ENCODE results near the gene IDI1. TPM values are rescaled to one million over a fixed set of nuclear protein-coding genes. Genes with fewer than 3 reads are reported as not detected.

IDI1 gene
- total and polyA plus RNA-seq, 3 donors from 2014 or later: 36.9 to 52.1 (median 43.7) TPM

- H3K4me3 ChIP-seq: no peak overlapping the region
- intact Hi-C loops (cut with DNase I; ENCODE audit: low total_unique reads): no loop called here
- peaks cover 5% of the 10 kb centered on the region for H3K4me1 ChIP-seq
- no peaks in the 10 kb centered on the region for H3K36me3 ChIP-seq (ENCODE audit: low read depth, missing control alignments)
- no peaks in the 10 kb centered on the region for H3K27me3 ChIP-seq
- no peak for DNase-seq
- H3K27ac ChIP-seq: no peak overlapping the region
- TF ChIP-seq POLR2A (IDR thresholded peaks at IDR 0.05): no peak
- TF ChIP-seq CTCF (IDR thresholded peaks at IDR 0.05): no peak
- 93 to 95% methylated on average over 15 of the region's 15 CpGs for WGBS, 2 donors
- H3K9me3 ChIP-seq: no peaks in the 10 kb centered on the region
Measured at GRCh38 chr10:1094112-1095057, 45.5 kb upstream of the IDI1 start.

- H3K36me3 ChIP-seq (ENCODE audit: low read depth, missing control alignments): no peaks in the 10 kb centered on the region
- H3K9me3 ChIP-seq: no peaks in the 10 kb centered on the region
- no peak overlapping the region for H3K27ac ChIP-seq
- WGBS, 2 donors: 95 to 96% methylated on average over 9 of the region's 9 CpGs
- intact Hi-C loops (cut with DNase I; ENCODE audit: low total_unique reads): no loop called here
- no peak overlapping the region for H3K4me3 ChIP-seq
- H3K27me3 ChIP-seq: no peaks in the 10 kb centered on the region
- DNase-seq: no peak
- TF ChIP-seq CTCF (IDR thresholded peaks at IDR 0.05) (no peak), POLR2A (IDR thresholded peaks at IDR 0.05) (no peak)
- H3K4me1 ChIP-seq: no peaks in the 10 kb centered on the region
Measured at GRCh38 chr10:1093696-1094095, 44.8 kb upstream of the IDI1 start.

GRCh38 chr10:1090696-1091095 lies 41.8 kb upstream of the IDI1 start:
- Histone ChIP-seq H3K27me3 (no peaks in the 10 kb centered on the region), H3K4me3 (no peak overlapping the region), H3K4me1 (no peaks in the 10 kb centered on the region), H3K9me3 (no peaks in the 10 kb centered on the region), H3K36me3 (ENCODE audit: low read depth, missing control alignments) (no peaks in the 10 kb centered on the region), H3K27ac (no peak overlapping the region)
- WGBS, 2 donors: 95 to 96% methylated on average over 14 of the region's 14 CpGs
- no peak for TF ChIP-seq CTCF (IDR thresholded peaks at IDR 0.05)
- TF ChIP-seq POLR2A (IDR thresholded peaks at IDR 0.05): no peak
- intact Hi-C loops (cut with DNase I; ENCODE audit: low total_unique reads): no loop called here
- DNase-seq: no peak

GRCh38 chr10:1089017-1089689 lies 40.2 kb upstream of the IDI1 start:
- H3K27ac ChIP-seq: no peak overlapping the region
- H3K36me3 ChIP-seq (ENCODE audit: low read depth, missing control alignments): no peaks in the 10 kb centered on the region
- no peak for DNase-seq
- H3K9me3 ChIP-seq: no peaks in the 10 kb centered on the region
- 83 to 88% methylated on average over 18 to 19 of the region's 19 CpGs for WGBS, 2 donors
- no peaks in the 10 kb centered on the region for H3K4me1 ChIP-seq
- no peak overlapping the region for H3K4me3 ChIP-seq
- no peaks in the 10 kb centered on the region for H3K27me3 ChIP-seq
- intact Hi-C loops (cut with DNase I; ENCODE audit: low total_unique reads): no loop called here
- no peak for TF ChIP-seq CTCF (IDR thresholded peaks at IDR 0.05)
- no peak for TF ChIP-seq POLR2A (IDR thresholded peaks at IDR 0.05)
